GM18909 (cell line): ENCODE measurements around the gene BMI1.
"Not testable (repeated sequence)": the region's sequence is repeated elsewhere in the genome, so short reads cannot be mapped to it uniquely, and the experiment has no call there.

Experiments used
- ATAC-seq: cut with Tn5 transposase; IDR thresholded peaks from one replicate; pipeline ENCODE4 v1.9.1; 2021; ENCODE audit warnings: mild to moderate bottlenecking; ENCODE audit not compliant: unreplicated experiment, poor library complexity

BMI1 gene

GRCh38 chr10:22320591-22321155, at the start of gene BMI1:
BMI1 (plus strand) TSS chr10:22321099; CDS start chr10:22326450, 5,351 bp downstream.
- peak; percentile 26 for ATAC-seq

GRCh38 chr10:22271786-22272185, 49.1 kb upstream of the BMI1 start:
- no peak for ATAC-seq

- ATAC-seq: no peak
Observed at GRCh38 chr10:22278441-22278782, 42.5 kb upstream of the BMI1 start.

- no peak for ATAC-seq
Observed at GRCh38 chr10:22280078-22280477, 40.8 kb upstream of the BMI1 start.

- no peak for ATAC-seq
Observed at GRCh38 chr10:22285130-22285529, 35.8 kb upstream of the BMI1 start.

GRCh38 chr10:22293747-22294404, 27.0 kb upstream of the BMI1 start:
- ATAC-seq: no peak

- ATAC-seq: no peak
Observed at GRCh38 chr10:22294694-22295093, 26.2 kb upstream of the BMI1 start.

- no peak for ATAC-seq
Observed at GRCh38 chr10:22301193-22301592, 19.7 kb upstream of the BMI1 start.

- no peak for ATAC-seq
Observed at GRCh38 chr10:22303461-22303860, 17.4 kb upstream of the BMI1 start.

- ATAC-seq: no peak
Observed at GRCh38 chr10:22305721-22306120, 15.2 kb upstream of the BMI1 start.

GRCh38 chr10:22308390-22308789, 12.5 kb upstream of the BMI1 start:
- ATAC-seq: peak; percentile 95

- no peak for ATAC-seq
Observed at GRCh38 chr10:22309180-22310000, 11.5 kb upstream of the BMI1 start.

- not testable (repeated sequence) for ATAC-seq
Observed at GRCh38 chr10:22310012-22310411, 10.9 kb upstream of the BMI1 start.

- no peak for ATAC-seq
Observed at GRCh38 chr10:22310928-22311327, 10.0 kb upstream of the BMI1 start.

- ATAC-seq: no peak
Observed at GRCh38 chr10:22314852-22315251, 6.0 kb upstream of the BMI1 start.

GRCh38 chr10:22315455-22316285, 5.2 kb upstream of the BMI1 start:
- ATAC-seq: peak; percentile 29

- ATAC-seq: peak; percentile 66
Observed at GRCh38 chr10:22316286-22317075, 4.4 kb upstream of the BMI1 start, which contains the start of gene COMMD3. COMMD3 (plus strand) TSS chr10:22316388; CDS start chr10:22316418, 30 bp downstream.

GRCh38 chr10:22317076-22317370, 3.9 kb upstream of the BMI1 start:
- peak; percentile 31 for ATAC-seq

- ATAC-seq: no peak
Observed at GRCh38 chr10:22317771-22318565, 2.9 kb upstream of the BMI1 start.
